Type B pancreatic cell (in vitro differentiated cells): ENCODE measurements around the gene GPBAR1. TPM values are rescaled to one million over a fixed set of nuclear protein-coding genes. Genes with fewer than 3 reads are reported as not detected.

Source experiments
- DNase-seq: peaks from one replicate; pipeline ENCODE4 v3.0.0; 2021; ENCODE audit warnings: mixed read lengths; ENCODE audit not compliant: unreplicated experiment; ENCODE audit errors: extremely low spot score
- H3K27ac Mint-ChIP-seq: 2 replicates; pipeline ENCODE4 v1.8.0; 2021; ENCODE audit warnings: mild to moderate bottlenecking, mixed read lengths
- H3K27me3 Mint-ChIP-seq: 2 replicates; pipeline ENCODE4 v1.8.0; 2021; ENCODE audit warnings: mixed read lengths
- H3K36me3 Mint-ChIP-seq: 2 replicates; pipeline ENCODE4 v1.8.0; 2021; ENCODE audit warnings: mixed read lengths
- H3K4me1 Mint-ChIP-seq: one replicate; pipeline ENCODE4 v1.8.0; 2021; ENCODE audit warnings: mixed read lengths; ENCODE audit not compliant: unreplicated experiment
- H3K4me3 Mint-ChIP-seq: 2 replicates; pipeline ENCODE4 v1.8.0; 2021; ENCODE audit warnings: mild to moderate bottlenecking, mixed read lengths
- H3K9me3 Mint-ChIP-seq: 2 replicates; pipeline ENCODE4 v1.8.0; 2021; ENCODE audit warnings: mixed read lengths
- CTCF ChIP-seq: fragments of 200-600 bp; sonication (generic); conservative IDR thresholded peaks from 2 replicates; pipeline ENCODE4 v1.5.0; 2021; ENCODE audit warnings: antibody characterized with exemption, mild to moderate bottlenecking
- microRNA-seq: library from miRNA; unstranded; fragments of <30 nt; microRNA quantifications from one replicate; pipeline ENCODE4, GENCODE V29; 2020
- total RNA-seq: library from RNA; stranded (reverse); gene quantifications from 2 replicates; pipeline ENCODE4 v1.2.1, GENCODE V29; 2021; ENCODE audit warnings: low replicate concordance

The GPBAR1 gene
- total RNA-seq, 1 donor from 2014 or later: 2.1 TPM

DNA sequence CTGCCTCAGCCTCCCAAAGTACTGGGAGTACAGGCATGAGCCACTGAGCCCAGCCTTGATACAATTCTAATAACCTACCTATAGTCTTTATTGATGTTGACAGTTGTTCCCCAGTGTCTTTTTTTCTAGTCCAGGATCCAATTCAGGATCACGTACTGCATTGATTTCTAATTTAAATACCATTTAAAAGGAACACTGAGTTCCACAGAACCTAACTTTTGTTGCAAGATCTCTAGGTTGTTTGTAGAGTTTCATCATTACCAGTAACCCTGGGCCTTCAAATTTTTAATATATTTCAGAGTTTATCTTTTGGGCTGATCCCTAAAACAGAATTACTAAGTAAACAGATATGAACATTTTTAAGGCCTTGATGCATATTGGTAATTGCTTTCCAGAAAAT lies 52.5 kb downstream of the GPBAR1 start:
- TF ChIP-seq CTCF: no peak
- Mint-ChIP-seq H3K27ac (no peak overlapping the region), H3K4me3 (no peak overlapping the region), H3K4me1 (peaks cover 37% of the 10 kb centered on the region), H3K27me3 (no peaks in the 10 kb centered on the region), H3K9me3 (no peaks in the 10 kb centered on the region), H3K36me3 (no peaks in the 10 kb centered on the region)
- no peak for DNase-seq

Small RNAs within 50 kb of the gene (microRNA-seq; reads per million reads assigned to microRNA genes)
- 6.6 reads per million, percentile 25 among the genes with 10 or more reads in this experiment for gene MIR6513

Other genes with a start within 250 kb of the GPBAR1 start
- not detected in 2 replicates for gene RUFY4, start 191.8 kb upstream of the GPBAR1 start, total RNA-seq
- not detected in 2 replicates for gene CXCR2, start 135.0 kb upstream of the GPBAR1 start, total RNA-seq
- not detected in 2 replicates for gene CXCR1, start 94.1 kb upstream of the GPBAR1 start, total RNA-seq
- 211 and 384 TPM in 2 replicates for gene ARPC2, start 43.8 kb upstream of the GPBAR1 start, total RNA-seq
- 82.2 and 97.8 TPM in 2 replicates for gene AAMP, start 9.1 kb downstream of the GPBAR1 start, total RNA-seq
- gene PNKD, start 9.5 kb downstream of the GPBAR1 start, total RNA-seq: 58.4 and 66.4 TPM in 2 replicates
- gene TMBIM1, start 31.5 kb downstream of the GPBAR1 start, total RNA-seq: 94.5 and 303 TPM in 2 replicates
- gene CATIP, start 95.8 kb downstream of the GPBAR1 start, total RNA-seq: 0.21 and 4.1 TPM in 2 replicates
- 0.39 and 0.64 TPM in 2 replicates for gene SLC11A1, start 121.3 kb downstream of the GPBAR1 start, total RNA-seq
- 96.4 and 112 TPM in 2 replicates for gene CTDSP1, start 138.9 kb downstream of the GPBAR1 start, total RNA-seq
- 64.6 and 142 TPM in 2 replicates for gene VIL1, start 158.1 kb downstream of the GPBAR1 start, total RNA-seq